Activated naive CD8-positive, alpha-beta T cell treated with anti-CD3 and anti-CD28 coated beads, Interleukin-2, amount 50 U/mL, for 24 hours (primary cell): ENCODE measurements around the gene TBR1.

Source experiments
- ATAC-seq: fragments of 150-1000 bp; cut with Tn5 transposase; one replicate; pipeline ENCODE4 v1.10.0; 2021
- DNase-seq: peaks from one replicate; pipeline ENCODE4 v3.0.0; 2021
- H3K27ac Mint-ChIP-seq: one replicate; pipeline ENCODE4 v1.8.0; 2021; ENCODE audit warnings: mild to moderate bottlenecking, mixed read lengths
- H3K27me3 Mint-ChIP-seq: one replicate; pipeline ENCODE4 v1.8.0; 2021; ENCODE audit warnings: mixed read lengths
- H3K36me3 Mint-ChIP-seq: one replicate; pipeline ENCODE4 v1.8.0; 2021; ENCODE audit warnings: low read depth, mixed read lengths
- H3K4me1 Mint-ChIP-seq: one replicate; pipeline ENCODE4 v1.8.0; 2021; ENCODE audit warnings: mixed read lengths
- H3K4me3 Mint-ChIP-seq: one replicate; pipeline ENCODE4 v1.8.0; 2021; ENCODE audit warnings: mild to moderate bottlenecking, moderate library complexity, mixed read lengths
- H3K9me3 Mint-ChIP-seq: one replicate; pipeline ENCODE4 v1.8.0; 2021; ENCODE audit warnings: mixed read lengths

The TBR1 gene

DNA sequence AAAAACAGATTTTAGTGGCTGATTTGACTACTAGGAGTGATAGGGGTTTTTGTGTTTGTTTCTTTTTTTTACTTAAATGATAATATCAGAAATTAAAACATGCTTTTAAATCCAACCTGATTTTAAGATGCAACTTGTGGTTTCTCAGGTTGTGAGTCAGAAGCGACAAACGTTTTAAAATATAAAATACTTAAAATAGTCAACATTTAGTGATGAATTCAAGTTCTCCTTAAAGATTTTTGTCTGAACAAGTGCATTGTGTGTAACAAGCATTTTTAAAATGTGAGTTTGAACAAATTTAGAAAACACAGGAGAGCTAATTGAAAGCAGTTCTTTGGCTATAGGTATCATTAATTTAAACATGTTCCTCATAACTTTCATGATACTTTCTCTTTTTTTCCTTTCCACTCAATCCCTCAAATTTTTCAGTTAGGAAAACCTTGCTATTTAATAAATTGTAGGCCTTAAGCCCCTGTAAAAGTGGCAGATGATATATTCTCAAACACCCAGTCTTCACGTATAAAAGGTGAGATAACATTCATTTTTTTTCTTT, 3.6 kb downstream of the TBR1 start:
- no peak for ATAC-seq
- Mint-ChIP-seq H3K4me3 (no peak overlapping the region), H3K9me3 (peaks cover 4% of the 10 kb centered on the region), H3K4me1 (peaks cover 54% of the 10 kb centered on the region), H3K36me3 (peaks cover 6% of the 10 kb centered on the region), H3K27me3 (peaks cover 92% of the 10 kb centered on the region), H3K27ac (no peak overlapping the region)
- DNase-seq = no peak

DNA sequence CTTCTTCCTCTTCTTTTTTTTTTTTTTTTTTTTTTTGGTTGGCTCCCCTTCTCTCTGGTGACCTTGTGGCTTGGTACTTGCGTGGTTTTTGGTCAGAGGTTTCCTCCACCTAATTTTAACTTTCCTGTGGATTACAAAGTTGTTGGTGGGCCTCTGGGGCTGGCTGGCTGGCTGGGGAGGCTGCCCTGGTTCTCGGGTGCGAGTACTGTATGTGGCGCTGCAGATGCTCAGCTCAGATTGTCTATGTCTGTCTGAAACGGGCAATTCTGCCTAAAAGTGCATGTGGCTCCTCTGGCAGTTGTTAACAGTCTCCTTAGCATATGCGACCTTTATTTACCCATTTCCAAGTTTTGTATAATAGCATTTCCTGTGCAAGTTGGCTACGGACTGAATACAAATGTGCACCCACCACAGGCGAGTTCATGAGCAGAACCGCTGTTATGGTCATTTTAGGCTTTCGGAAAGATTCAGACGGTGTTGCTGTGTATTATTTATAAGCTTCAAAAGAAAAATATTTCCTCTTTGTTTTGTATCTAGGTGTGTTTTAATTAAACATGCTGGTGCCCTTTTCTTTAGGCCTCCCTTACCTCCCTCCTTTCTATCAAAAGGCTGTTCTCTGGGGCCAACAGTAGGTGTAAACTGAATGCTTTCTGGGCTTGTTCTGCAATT, 4.4 kb downstream of the TBR1 start:
- Mint-ChIP-seq H3K36me3 (peaks cover 6% of the 10 kb centered on the region), H3K4me1 (peaks cover 49% of the 10 kb centered on the region), H3K9me3 (peaks cover 4% of the 10 kb centered on the region), H3K27me3 (peaks cover 92% of the 10 kb centered on the region), H3K4me3 (no peak overlapping the region), H3K27ac (no peak overlapping the region)
- ATAC-seq (no peak), DNase-seq (no peak)

DNA sequence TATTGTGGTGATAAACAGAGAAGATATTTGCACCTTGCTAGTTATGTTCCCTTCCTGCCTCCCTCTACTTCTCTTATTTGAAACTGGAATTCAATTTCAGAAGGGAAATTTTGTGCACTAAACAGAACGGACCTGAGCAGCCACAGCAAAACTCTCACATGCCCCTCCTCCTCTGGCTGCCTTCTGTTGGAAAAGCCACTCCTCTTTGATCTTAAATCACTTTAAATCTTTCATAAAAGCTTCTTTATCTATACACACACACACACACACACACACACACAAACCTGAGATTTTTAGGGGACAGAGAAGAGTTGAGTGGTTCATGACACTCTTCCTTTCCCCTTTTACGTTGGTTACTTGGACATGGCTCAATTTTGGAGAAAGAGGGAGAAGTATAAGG, 5.6 kb downstream of the TBR1 start:
- no peak for DNase-seq
- ATAC-seq = no peak
- H3K27ac Mint-ChIP-seq = no peak overlapping the region
- peaks cover 41% of the 10 kb centered on the region for H3K4me1 Mint-ChIP-seq
- peaks cover 12% of the 10 kb centered on the region for H3K36me3 Mint-ChIP-seq
- no peak overlapping the region for H3K4me3 Mint-ChIP-seq
- H3K9me3 Mint-ChIP-seq = peaks cover 4% of the 10 kb centered on the region
- H3K27me3 Mint-ChIP-seq = peaks cover 92% of the 10 kb centered on the region

DNA sequence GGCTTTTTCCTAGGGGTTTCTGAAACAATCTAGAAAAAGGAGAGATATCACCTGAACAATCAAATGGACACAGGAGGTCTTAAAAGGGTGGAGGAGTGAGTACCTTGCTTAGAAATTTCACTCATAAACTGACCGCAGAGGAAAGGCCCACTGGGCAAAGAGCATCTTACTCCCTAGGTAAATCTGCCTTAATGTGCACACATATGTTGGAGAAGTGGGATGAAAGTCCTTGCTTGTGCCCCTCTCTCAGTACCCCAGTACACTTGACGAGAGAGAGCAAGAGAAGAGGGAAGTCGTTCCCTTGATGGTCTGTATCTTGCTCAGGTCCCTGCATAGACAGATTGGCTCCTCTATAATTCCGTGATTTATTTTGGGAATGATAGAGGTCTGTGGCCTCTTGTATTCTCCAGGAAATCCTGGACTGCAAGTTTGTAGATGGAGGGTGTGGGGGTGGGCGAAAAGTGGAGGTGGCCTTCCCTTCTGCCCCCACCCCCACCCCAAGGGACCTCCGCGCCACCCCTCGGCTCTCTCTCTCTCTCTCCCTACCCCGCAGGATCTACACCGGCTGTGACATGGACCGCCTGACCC, 6.8 kb downstream of the TBR1 start:
- Mint-ChIP-seq H3K9me3 (peaks cover 4% of the 10 kb centered on the region), H3K4me3 (peak overlapping the region; percentile 26), H3K36me3 (peaks cover 17% of the 10 kb centered on the region), H3K4me1 (peaks cover 36% of the 10 kb centered on the region), H3K27ac (no peak overlapping the region), H3K27me3 (peaks cover 90% of the 10 kb centered on the region)
- no peak for DNase-seq
- ATAC-seq = no peak

DNA sequence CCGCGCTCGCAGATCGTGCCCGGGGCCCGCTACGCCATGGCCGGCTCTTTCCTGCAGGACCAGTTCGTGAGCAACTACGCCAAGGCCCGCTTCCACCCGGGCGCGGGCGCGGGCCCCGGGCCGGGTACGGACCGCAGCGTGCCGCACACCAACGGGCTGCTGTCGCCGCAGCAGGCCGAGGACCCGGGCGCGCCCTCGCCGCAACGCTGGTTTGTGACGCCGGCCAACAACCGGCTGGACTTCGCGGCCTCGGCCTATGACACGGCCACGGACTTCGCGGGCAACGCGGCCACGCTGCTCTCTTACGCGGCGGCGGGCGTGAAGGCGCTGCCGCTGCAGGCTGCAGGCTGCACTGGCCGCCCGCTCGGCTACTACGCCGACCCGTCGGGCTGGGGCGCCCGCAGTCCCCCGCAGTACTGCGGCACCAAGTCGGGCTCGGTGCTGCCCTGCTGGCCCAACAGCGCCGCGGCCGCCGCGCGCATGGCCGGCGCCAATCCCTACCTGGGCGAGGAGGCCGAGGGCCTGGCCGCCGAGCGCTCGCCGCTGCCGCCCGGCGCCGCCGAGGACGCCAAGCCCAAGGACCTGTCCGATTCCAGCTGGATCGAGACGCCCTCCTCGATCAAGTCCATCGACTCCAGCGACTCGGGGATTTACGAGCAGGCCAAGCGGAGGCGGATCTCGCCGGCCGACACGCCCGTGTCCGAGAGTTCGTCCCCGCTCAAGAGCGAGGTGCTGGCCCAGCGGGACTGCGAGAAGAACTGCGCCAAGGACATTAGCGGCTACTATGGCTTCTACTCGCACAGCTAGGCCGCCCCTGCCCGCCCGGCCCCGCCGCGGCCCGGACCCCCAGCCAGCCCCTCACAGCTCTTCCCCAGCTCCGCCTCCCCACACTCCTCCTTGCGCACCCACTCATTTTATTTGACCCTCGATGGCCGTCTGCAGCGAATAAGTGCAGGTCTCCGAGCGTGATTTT, 7.6 kb downstream of the TBR1 start:
- peaks cover 88% of the 10 kb centered on the region for H3K27me3 Mint-ChIP-seq
- no peak for DNase-seq
- H3K4me3 Mint-ChIP-seq = peak overlapping the region; percentile 74
- peak overlapping the region; percentile 60 for H3K27ac Mint-ChIP-seq
- peaks cover 17% of the 10 kb centered on the region for H3K36me3 Mint-ChIP-seq
- no peak for ATAC-seq
- H3K9me3 Mint-ChIP-seq = peaks cover 4% of the 10 kb centered on the region
- peaks cover 30% of the 10 kb centered on the region for H3K4me1 Mint-ChIP-seq

DNA sequence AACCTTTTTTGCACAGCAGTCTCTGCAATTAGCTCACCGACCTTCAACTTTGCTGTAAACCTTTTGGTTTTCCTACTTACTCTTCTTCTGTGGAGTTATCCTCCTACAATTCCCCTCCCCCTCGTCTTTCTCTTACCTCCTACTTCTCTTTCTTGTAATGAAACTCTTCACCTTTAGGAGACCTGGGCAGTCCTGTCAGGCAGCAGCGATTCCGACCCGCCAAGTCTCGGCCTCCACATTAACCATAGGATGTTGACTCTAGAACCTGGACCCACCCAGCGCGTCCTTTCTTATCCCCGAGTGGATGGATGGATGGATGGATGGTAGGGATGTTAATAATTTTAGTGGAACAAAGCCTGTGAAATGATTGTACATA, 8.3 kb downstream of the TBR1 start:
- peaks cover 25% of the 10 kb centered on the region for H3K4me1 Mint-ChIP-seq
- DNase-seq (no peak), ATAC-seq (no peak)
- peaks cover 88% of the 10 kb centered on the region for H3K27me3 Mint-ChIP-seq
- H3K27ac Mint-ChIP-seq = peak overlapping the region; percentile 60
- H3K36me3 Mint-ChIP-seq = peaks cover 17% of the 10 kb centered on the region
- H3K9me3 Mint-ChIP-seq = peaks cover 4% of the 10 kb centered on the region
- peak overlapping the region; percentile 74 for H3K4me3 Mint-ChIP-seq

DNA sequence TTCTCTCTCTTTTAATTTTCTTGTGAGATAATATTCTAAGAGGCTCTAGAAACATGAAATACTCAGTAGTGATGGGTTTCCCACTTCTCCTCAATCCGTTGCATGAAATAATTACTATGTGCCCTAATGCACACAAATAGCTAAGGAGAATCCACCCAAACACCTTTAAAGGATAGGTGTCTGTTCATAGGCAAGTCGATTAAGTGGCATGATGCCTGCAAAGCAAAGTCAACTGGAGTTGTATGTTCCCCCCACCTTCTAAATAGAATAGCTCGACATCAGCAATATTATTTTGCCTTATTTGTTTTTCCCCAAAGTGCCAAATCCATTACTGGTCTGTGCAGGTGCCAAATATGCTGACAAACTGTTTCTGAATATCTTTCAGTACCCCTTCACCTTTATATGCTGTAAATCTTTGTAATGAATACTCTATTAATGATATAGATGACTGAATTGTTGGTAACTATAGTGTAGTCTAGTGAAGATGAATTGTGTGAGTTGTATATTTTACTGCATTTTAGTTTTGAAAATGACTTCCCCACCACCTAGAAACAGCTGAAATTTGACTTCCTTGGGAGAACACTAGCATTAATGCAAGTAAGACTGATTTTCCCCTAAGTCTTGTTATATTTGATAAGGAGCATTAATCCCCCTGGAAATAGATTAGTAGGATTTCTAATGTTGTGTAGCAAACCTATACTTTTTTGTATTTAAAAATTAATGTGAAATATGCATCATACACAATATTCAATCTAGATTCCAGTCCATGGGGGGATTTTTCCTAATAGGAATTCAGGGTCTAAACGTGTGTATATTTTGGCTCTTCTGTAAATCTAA, 9.0 kb downstream of the TBR1 start:
- peaks cover 4% of the 10 kb centered on the region for H3K9me3 Mint-ChIP-seq
- DNase-seq = no peak
- no peak for ATAC-seq
- H3K4me1 Mint-ChIP-seq = peaks cover 24% of the 10 kb centered on the region
- no peak overlapping the region for H3K27ac Mint-ChIP-seq
- H3K36me3 Mint-ChIP-seq = peaks cover 17% of the 10 kb centered on the region
- H3K4me3 Mint-ChIP-seq = no peak overlapping the region
- H3K27me3 Mint-ChIP-seq = peaks cover 87% of the 10 kb centered on the region

DNA sequence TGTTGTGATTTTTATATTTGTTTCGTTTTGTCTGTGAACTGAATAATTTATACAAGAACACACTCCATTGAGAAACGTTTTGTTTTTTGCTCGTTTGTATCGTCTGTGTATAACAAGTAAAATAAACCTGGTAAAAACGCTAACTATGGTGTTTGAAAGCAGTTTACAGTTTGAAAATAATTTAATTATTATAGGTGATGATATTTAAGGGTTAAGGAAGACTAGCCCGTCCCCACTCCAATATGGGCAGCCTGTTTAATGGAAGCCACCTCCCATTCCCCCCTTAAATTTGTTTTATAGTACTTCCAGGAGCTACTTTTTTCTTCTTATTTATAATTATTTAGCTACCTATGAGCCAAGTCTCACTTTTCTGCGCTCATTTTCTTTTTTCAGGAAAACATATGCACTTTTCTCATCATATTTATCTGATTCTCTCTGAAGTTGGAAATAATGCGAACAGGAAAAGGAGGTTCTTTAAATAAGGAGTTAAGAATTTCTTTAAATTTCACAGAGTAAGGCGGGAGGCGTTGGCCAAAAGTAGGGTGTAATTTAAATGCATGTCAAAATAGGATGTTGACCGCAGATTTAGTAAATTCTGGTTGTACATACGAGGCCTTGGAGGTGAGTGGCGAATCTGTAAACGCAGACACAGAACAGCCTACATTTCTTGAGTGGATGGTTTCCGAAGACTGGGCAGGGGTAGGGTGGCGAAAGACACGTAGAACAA, 9.8 kb downstream of the TBR1 start:
- peaks cover 17% of the 10 kb centered on the region for H3K36me3 Mint-ChIP-seq
- peak overlapping the region; percentile 42 for H3K27ac Mint-ChIP-seq
- ATAC-seq (no peak), DNase-seq (no peak)
- peaks cover 4% of the 10 kb centered on the region for H3K9me3 Mint-ChIP-seq
- peaks cover 24% of the 10 kb centered on the region for H3K4me1 Mint-ChIP-seq
- H3K27me3 Mint-ChIP-seq = peaks cover 85% of the 10 kb centered on the region
- no peak overlapping the region for H3K4me3 Mint-ChIP-seq

DNA sequence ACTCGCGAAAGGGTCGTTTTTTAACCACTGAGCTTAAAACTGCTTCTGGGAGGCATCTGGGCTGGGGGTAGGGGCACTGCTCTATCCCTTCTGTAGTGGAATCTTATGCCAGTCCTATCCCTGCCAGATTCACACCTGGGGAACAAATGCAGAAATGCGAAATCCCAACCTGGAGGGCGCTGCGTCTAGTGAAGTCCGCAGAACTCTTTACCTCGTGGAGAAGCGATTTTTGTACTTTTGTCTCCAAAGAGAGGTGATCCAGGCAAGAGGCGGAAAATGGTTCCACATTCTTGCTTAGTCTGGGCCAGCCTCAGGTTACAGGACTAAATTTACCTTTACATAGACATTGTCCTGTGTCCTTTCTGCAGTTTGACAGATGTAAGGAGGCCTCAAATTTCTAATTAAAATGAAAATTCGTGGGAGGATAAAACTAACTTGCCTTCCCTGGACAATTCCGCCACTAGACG, 10.4 kb downstream of the TBR1 start:
- Mint-ChIP-seq H3K27me3 (peaks cover 82% of the 10 kb centered on the region), H3K4me3 (peak overlapping the region; percentile 34), H3K9me3 (peaks cover 4% of the 10 kb centered on the region), H3K4me1 (peaks cover 24% of the 10 kb centered on the region), H3K27ac (no peak overlapping the region), H3K36me3 (peaks cover 17% of the 10 kb centered on the region)
- DNase-seq = no peak
- no peak for ATAC-seq

DNA sequence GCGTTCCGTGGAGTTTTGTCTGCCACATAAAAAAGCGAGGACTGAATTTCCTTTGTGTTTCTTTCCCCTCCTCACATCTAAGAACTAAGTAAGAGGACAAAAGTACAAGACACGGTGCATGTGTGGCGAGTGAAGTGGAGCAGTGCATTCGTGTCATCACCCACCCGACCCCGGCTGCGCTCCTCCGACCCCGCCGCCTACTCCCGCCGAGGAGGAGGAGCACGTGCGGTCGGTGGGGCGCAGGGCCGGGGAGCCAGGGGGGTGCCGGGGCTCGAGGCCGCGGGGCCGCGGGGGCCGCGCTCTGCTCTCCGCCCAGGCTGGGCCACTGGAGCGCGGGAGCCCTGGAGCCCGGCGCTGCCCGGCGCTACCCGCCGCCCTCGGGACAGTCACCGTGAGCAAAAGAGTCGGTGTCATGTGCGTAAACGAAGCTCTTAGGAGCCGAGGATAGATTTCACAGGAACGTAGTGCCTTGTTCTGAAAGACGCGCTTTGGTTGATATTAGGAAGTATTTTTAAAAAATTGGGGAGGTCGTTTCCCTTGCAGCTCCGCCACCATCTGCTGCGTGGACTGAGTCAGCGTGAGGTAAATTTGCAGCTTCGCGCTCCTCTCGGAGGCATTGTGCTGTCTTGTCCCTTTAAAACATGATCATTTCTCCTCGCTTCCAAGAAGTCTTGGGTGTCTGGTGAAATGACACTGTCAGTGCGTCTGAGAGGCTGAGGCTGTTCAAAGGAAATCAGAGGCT, 11.0 kb downstream of the TBR1 start:
- Mint-ChIP-seq H3K4me3 (peak overlapping the region; percentile 34), H3K4me1 (peaks cover 24% of the 10 kb centered on the region), H3K36me3 (peaks cover 15% of the 10 kb centered on the region), H3K9me3 (peaks cover 4% of the 10 kb centered on the region), H3K27me3 (peaks cover 82% of the 10 kb centered on the region), H3K27ac (no peak overlapping the region)
- DNase-seq (no peak), ATAC-seq (no peak)

DNA sequence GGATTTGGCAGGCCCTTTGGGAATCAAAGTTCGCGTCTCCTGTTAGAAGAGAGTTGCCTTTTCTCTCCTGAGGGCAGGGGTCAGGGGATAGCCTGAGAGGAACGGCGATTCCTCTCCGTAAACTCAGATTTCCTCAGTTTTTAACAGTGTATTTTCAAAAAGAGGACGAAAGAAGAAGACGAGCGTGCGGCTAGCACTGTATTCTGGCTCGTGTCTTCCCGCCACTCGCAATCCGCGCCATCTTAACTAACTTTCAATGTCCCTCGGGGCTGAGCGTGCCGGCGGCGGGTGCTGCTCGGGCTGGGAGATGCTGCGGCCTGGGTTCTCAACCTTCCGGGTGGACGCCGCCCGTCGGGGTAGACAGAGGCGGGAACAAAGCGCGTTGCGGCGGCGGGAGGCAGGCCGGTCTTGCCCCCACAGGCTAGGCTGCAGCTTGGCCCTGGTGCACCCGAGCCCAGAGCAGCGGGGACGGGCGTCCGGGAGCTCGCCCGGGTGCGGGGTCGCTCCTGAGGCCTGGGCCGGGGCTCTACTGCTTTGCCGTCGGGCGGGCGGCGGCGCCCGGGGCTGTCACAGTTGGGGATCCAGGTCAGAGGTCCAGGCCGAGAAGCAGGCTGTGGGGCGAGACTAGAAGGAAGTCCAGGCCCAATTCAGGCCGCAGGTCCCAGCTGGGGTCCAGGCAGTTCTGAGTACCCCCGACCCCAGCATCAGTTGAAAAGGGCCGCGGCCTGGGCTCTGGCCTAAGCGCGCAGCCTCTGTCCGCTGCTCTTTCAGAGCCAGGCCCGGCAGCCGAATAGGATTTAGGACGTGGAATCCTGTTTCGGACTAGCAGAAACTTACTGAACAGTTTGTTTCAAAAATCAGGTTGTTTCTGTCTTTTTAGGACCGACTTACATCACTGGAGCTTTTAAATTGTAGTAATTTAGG, 11.8 kb downstream of the TBR1 start:
- ATAC-seq (no peak), DNase-seq (no peak)
- Mint-ChIP-seq H3K4me1 (peaks cover 21% of the 10 kb centered on the region), H3K9me3 (peaks cover 4% of the 10 kb centered on the region), H3K4me3 (peak overlapping the region; percentile 16), H3K27me3 (peaks cover 77% of the 10 kb centered on the region), H3K36me3 (peaks cover 15% of the 10 kb centered on the region), H3K27ac (no peak overlapping the region)

DNA sequence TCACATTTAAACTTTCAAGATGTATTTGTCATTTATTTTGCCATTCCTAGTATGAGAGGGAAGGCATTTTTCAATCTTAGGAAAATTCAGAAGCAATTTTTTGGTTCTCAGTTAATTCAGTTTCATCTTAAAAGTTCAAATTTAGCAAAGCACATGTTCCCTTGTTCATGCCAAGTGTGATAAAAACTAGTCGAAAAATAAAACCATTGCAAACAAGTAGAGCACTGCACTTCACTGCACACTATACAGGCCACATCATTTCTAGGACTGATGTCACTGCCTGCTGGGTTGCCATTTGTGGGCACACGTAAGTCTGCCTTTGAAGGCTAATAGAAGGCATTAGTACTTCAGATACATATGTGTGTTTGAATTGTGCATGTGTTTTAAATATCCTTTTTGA, 14.3 kb downstream of the TBR1 start:
- H3K27ac Mint-ChIP-seq = no peak overlapping the region
- H3K4me1 Mint-ChIP-seq = peaks cover 11% of the 10 kb centered on the region
- ATAC-seq (no peak), DNase-seq (no peak)
- peaks cover 76% of the 10 kb centered on the region for H3K27me3 Mint-ChIP-seq
- H3K36me3 Mint-ChIP-seq = peaks cover 11% of the 10 kb centered on the region
- H3K4me3 Mint-ChIP-seq = no peak overlapping the region
- H3K9me3 Mint-ChIP-seq = peaks cover 2% of the 10 kb centered on the region
